VCaP (cell line): Measurements from ENCODE around the gene OR12D2.
"Not testable (repeated sequence)": the region's sequence is repeated elsewhere in the genome, so short reads cannot be mapped to it uniquely, and the experiment has no call there.

ENCODE experiments used
- H3K27ac ChIP-seq: fragments of 450-650 bp; 2 replicates; pipeline ENCODE4 v1.5.1; 2017
- TF ChIP-seq, protein P1 (sequence below): fragments of 450-650 bp; conservative IDR thresholded peaks from 2 replicates; pipeline ENCODE4 v1.5.1; 2017; ENCODE audit warnings: mild to moderate bottlenecking, moderate library complexity

OR12D2 gene

DNA sequence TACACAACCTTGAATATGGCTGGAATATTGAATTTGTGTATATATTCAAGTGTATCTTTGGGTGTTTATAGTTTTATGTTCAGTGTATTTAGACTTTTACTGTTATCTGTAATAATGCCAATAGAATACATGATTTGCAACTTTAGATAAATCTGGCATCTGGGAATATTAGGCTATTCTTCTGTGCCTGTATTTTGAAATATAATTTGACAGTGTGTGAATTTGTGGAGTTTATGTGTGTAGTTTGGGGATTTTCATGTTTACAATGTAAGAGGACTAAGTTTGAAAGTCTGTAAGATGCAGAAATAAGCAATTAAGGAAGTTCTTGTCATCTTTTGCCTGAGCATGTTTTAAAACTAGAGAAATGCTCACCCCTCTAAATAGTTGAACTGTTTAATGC lies 43.6 kb downstream of the OR12D2 start, which contains the start of gene OR10C1:
OR10C1 (plus strand) TSS at position 301 of the 400 bp plus-strand sequence. CDS start 710 bp downstream, outside the sequence.
- H3K27ac ChIP-seq: no peak within 1 kb of the TSS
- TF ChIP-seq, protein P1, sequence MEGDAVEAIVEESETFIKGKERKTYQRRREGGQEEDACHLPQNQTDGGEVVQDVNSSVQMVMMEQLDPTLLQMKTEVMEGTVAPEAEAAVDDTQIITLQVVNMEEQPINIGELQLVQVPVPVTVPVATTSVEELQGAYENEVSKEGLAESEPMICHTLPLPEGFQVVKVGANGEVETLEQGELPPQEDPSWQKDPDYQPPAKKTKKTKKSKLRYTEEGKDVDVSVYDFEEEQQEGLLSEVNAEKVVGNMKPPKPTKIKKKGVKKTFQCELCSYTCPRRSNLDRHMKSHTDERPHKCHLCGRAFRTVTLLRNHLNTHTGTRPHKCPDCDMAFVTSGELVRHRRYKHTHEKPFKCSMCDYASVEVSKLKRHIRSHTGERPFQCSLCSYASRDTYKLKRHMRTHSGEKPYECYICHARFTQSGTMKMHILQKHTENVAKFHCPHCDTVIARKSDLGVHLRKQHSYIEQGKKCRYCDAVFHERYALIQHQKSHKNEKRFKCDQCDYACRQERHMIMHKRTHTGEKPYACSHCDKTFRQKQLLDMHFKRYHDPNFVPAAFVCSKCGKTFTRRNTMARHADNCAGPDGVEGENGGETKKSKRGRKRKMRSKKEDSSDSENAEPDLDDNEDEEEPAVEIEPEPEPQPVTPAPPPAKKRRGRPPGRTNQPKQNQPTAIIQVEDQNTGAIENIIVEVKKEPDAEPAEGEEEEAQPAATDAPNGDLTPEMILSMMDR: no peak

DNA sequence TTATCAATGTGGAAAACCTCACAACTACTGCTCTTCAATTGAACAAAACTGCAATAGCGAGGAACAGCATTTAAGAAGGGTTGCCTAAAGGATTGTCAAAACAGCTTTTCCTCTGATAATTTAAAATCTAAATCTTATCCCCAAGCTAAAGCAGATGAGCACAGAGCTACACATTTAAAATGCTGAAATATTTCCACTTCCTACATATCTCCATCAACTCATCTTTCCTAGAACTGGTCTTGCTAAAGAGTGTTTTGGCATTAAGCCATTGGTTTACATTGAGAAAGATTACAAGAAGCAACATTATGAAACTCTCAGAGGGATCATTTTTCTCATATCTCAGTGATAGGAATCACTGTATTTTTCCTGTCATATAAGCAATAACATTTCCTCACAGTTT lies 47.3 kb downstream of the OR12D2 start:
- TF ChIP-seq, protein P1: no peak

DNA sequence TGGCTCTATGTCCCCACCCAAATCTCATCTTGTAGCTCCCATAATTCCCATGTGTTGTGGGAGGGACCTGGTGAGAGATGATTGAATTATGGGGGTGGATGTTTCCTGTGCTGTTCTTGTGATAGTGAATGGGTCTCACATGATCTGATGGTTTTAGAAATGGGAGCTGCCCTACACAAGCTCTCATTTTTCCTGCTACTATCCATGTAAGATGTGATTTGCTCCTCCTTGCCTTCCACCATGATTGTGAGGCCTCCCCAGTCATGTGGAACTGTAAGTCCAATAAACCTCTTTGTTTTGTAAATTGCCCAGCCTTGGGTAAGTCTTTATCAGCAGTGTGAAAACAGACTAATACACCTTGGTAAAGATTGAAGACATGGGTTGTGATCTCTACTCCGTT lies 48.6 kb downstream of the OR12D2 start:
- H3K27ac ChIP-seq: not testable (repeated sequence)

More for the DNA sequence above, 47.3 kb downstream of the OR12D2 start:
- H3K27ac ChIP-seq: no peak overlapping the region
